Breast epithelium (tissue), 4 donors: Measurements from ENCODE around the gene CMTM5. TPM values are rescaled to one million over a fixed set of nuclear protein-coding genes. Genes with fewer than 3 reads are reported as not detected.

Experiments used
- DNase-seq, 2 donors: peaks; one replicate each; pipeline ENCODE4 v3.0.0-alpha.2; 2019; ENCODE audit warnings: low spot score in 2 of 2
- H3K27ac ChIP-seq, 2 donors: fragments of 200-600 bp; sonication (generic) in 1 of 2; one replicate each; pipeline ENCODE4 v1.5.1; 2016 to 2019; ENCODE audit warnings: mild to moderate bottlenecking in 1 of 2
- H3K27me3 ChIP-seq, 2 donors: fragments of 200-600 bp; sonication (generic) in 1 of 2; one replicate each; pipeline versions ENCODE4 v1.5.1 to v1.6.0; 2017 to 2019; ENCODE audit warnings: control low read depth in 1 of 2, mild to moderate bottlenecking in 1 of 2
- H3K36me3 ChIP-seq: fragments of 200-600 bp; one replicate; pipeline ENCODE4 v1.5.1; 2019
- H3K4me1 ChIP-seq, 2 donors: fragments of 200-600 bp; sonication (generic); one replicate each; pipeline ENCODE4 v1.5.1; 2016 to 2019; ENCODE audit warnings: control low read depth in 1 of 2
- H3K4me3 ChIP-seq, 3 donors: fragments of 200-600 bp; sonication (generic); 1 replicate in 2 of 3; 2 replicates in 1 of 3; pipeline ENCODE4 v1.5.1; 2016 to 2019; ENCODE audit warnings: mild to moderate bottlenecking in 3 of 3, moderate library complexity in 2 of 3
- H3K9me3 ChIP-seq, 2 donors: fragments of 200-600 bp; sonication (generic) in 1 of 2; one replicate each; pipeline ENCODE4 v1.5.1; 2016 to 2019; ENCODE audit warnings: control low read depth in 1 of 2
- CTCF ChIP-seq, 3 donors: fragments of 450-650 bp; IDR thresholded peaks; one replicate each; pipeline ENCODE4 v1.5.1; 2016 to 2017; ENCODE audit warnings: antibody characterized with exemption in 3 of 3, mild to moderate bottlenecking in 3 of 3, moderate library complexity in 3 of 3
- POLR2A ChIP-seq: fragments of 450-650 bp; IDR thresholded peaks from one replicate; pipeline ENCODE4 v1.6.1; 2016; ENCODE audit warnings: antibody characterized with exemption, mild to moderate bottlenecking, moderate library complexity
- POLR2AphosphoS5 ChIP-seq, 3 donors: sonication (generic); formaldehyde crosslinking; IDR thresholded peaks; one replicate each; pipeline ENCODE4 v1.6.1; 2017; ENCODE audit warnings: antibody characterized with exemption in 3 of 3
- intact Hi-C: fragments of 100-400 bp; cut with DNase I; formaldehyde crosslinking; loops from one replicate; pipeline ENCODE4 v1.15.1; 2023; ENCODE audit warnings: low total_unique reads
- total RNA-seq, 3 donors: library from RNA; depleted of rRNA; stranded (reverse); fragments of >200 nt; gene quantifications; one replicate each; pipeline ENCODE4 v1.1.0, GENCODE V29; 2016

Gene CMTM5
- total RNA-seq, 3 donors from 2014 or later = 0.64 to 0.88 TPM; not detected in 1

- intact Hi-C loops = loop anchor here (5.0 kb wide), 1 partner anchor 51 kb away; no protein-coding TSS in a partner anchor
- Histone ChIP-seq H3K4me3 (no peak overlapping the region), H3K27me3 (no peaks in the 10 kb centered on the region), H3K36me3 (no peaks in the 10 kb centered on the region), H3K4me1 (peaks cover 0 to 5% of the 10 kb centered on the region in 2 donors), H3K9me3 (no peaks in the 10 kb centered on the region), H3K27ac (no peak overlapping the region)
- TF ChIP-seq POLR2AphosphoS5 (IDR thresholded peaks at IDR 0.05) (no peak), POLR2A (no peak), CTCF (IDR thresholded peaks at IDR 0.05) (no peak)
- DNase-seq = no peak
Measured at GRCh38 chr14:23378612-23379220, 1.9 kb downstream of the CMTM5 start.

- no peak overlapping the region for H3K27ac ChIP-seq
- peak; percentile 63 to 96 (median 86) for TF ChIP-seq CTCF (IDR thresholded peaks at IDR 0.05)
- no peak for TF ChIP-seq POLR2A
- TF ChIP-seq POLR2AphosphoS5 (IDR thresholded peaks at IDR 0.05) = peak; percentile 60 to 80 (median 62)
- H3K36me3 ChIP-seq = no peaks in the 10 kb centered on the region
- H3K4me3 ChIP-seq = no peak overlapping the region
- H3K4me1 ChIP-seq = peaks cover 0 to 5% of the 10 kb centered on the region in 2 donors
- intact Hi-C loops = loop anchor here (5.0 kb wide), 1 partner anchor 52 kb away; no protein-coding TSS in a partner anchor
- DNase-seq = peak; percentile 62 to 77
- H3K9me3 ChIP-seq = no peaks in the 10 kb centered on the region
- H3K27me3 ChIP-seq = no peaks in the 10 kb centered on the region
Measured at GRCh38 chr14:23379366-23380196, 2.7 kb downstream of the CMTM5 start.

DNA sequence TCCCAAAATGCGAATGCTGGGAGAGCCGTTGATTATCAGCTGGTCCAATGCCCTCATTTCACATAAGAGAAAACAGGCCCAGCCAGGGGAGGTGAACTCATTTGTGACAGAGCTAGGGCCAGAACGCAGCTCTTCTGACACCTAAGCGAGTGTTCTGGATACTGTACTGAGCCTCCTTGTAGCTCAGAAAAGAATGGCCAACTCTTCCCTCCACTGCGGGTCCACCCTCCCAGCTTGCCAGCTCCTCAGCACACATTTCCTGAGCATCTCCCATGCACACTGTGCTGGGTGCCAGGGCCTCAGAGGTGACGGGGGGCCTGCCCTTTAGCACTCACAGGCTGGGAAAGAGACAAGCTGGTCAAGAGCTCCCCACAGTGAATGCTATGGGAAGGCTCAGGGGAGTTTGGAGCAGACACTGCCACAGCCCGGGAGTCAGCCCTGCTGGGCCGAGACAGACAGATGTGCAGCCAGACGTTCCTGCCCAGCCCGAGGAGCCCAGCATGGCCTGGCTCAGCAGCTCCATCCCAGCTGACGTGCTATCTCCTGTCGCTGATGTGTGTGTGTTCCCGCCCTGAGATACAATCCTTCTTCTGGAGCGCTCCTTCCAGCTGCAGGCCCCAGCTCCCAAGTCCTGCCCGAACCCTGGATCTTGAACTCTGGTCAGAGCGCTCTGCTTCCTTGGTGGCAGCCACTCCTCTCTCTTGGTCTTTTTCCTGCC, 3.5 kb downstream of the CMTM5 start:
- peaks cover 0 to 5% of the 10 kb centered on the region in 2 donors for H3K4me1 ChIP-seq
- TF ChIP-seq POLR2A = no peak
- H3K36me3 ChIP-seq = no peaks in the 10 kb centered on the region
- no peak overlapping the region for H3K4me3 ChIP-seq
- H3K27me3 ChIP-seq = no peaks in the 10 kb centered on the region
- intact Hi-C loops = no loop called here
- H3K27ac ChIP-seq = no peak overlapping the region
- H3K9me3 ChIP-seq = no peaks in the 10 kb centered on the region
- no peak for DNase-seq

DNA sequence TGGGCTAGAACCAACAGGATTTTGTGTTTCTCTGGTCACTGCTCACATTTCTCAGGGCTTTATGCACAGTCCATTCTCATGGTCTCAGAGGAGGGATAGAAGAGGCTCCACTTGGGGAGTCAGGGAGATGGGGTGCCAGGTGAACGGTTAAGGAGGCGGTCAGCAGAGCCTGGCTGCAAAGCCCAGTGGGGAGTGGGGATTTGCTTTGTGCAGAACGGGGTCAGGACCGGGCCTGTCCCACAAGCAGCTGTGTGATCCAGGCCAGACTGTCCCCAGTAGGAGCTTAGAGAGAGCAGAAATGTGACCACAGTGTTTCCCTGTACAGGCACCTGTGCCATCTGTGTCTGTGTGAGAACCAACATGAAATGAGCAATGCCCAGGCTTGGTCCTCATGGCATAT, 4.1 kb downstream of the CMTM5 start:
- intact Hi-C loops = no loop called here
- no peaks in the 10 kb centered on the region for H3K27me3 ChIP-seq
- H3K36me3 ChIP-seq = no peaks in the 10 kb centered on the region
- H3K9me3 ChIP-seq = no peaks in the 10 kb centered on the region
- H3K4me1 ChIP-seq = peaks cover 0 to 5% of the 10 kb centered on the region in 2 donors
- TF ChIP-seq POLR2AphosphoS5 (IDR thresholded peaks at IDR 0.05) = no peak
- no peak for TF ChIP-seq POLR2A
- no peak for TF ChIP-seq CTCF (IDR thresholded peaks at IDR 0.05)
- DNase-seq = no peak
- H3K27ac ChIP-seq = no peak overlapping the region
- no peak overlapping the region for H3K4me3 ChIP-seq

- Histone ChIP-seq H3K27ac (no peak overlapping the region), H3K4me3 (no peak overlapping the region), H3K9me3 (no peaks in the 10 kb centered on the region), H3K27me3 (no peaks in the 10 kb centered on the region), H3K36me3 (no peaks in the 10 kb centered on the region), H3K4me1 (no peaks in the 10 kb centered on the region)
- intact Hi-C loops = no loop called here
- TF ChIP-seq POLR2A (no peak), POLR2AphosphoS5 (IDR thresholded peaks at IDR 0.05) (no peak), CTCF (IDR thresholded peaks at IDR 0.05) (no peak)
- no peak for DNase-seq
Measured at GRCh38 chr14:23381871-23382270, 5.0 kb downstream of the CMTM5 start.
